Fibroblast of mammary gland (primary cell): ENCODE results near the gene ANO8.
A peak's percentile ranks its signal among the peaks of the same experiment; 100 is the strongest.
"Not testable (repeated sequence)": the region's sequence is repeated elsewhere in the genome, so short reads cannot be mapped to it uniquely, and the experiment has no call there.

Experiments
- DNase-seq: peaks from one replicate; pipeline ENCODE4 v3.0.0-alpha.2; 2010; ENCODE audit warnings: low read depth
- H3K4me3 ChIP-seq: 2 replicates; pipeline ENCODE4 v1.5.1; 2011; ENCODE audit warnings: low read depth, mild to moderate bottlenecking, low read length, moderate library complexity; ENCODE audit not compliant: control insufficient read depth
- CTCF ChIP-seq: conservative IDR thresholded peaks from 2 replicates; pipeline ENCODE4 v1.5.1; 2011; ENCODE audit warnings: low read depth, low read length, inconsistent platforms; ENCODE audit not compliant: control insufficient read depth, insufficient read depth

ANO8 gene

GRCh38 chr19:17282488-17283125, 52.0 kb downstream of the ANO8 start:
- TF ChIP-seq CTCF = peak; percentile 63
- DNase-seq = peak; percentile 65

DNA sequence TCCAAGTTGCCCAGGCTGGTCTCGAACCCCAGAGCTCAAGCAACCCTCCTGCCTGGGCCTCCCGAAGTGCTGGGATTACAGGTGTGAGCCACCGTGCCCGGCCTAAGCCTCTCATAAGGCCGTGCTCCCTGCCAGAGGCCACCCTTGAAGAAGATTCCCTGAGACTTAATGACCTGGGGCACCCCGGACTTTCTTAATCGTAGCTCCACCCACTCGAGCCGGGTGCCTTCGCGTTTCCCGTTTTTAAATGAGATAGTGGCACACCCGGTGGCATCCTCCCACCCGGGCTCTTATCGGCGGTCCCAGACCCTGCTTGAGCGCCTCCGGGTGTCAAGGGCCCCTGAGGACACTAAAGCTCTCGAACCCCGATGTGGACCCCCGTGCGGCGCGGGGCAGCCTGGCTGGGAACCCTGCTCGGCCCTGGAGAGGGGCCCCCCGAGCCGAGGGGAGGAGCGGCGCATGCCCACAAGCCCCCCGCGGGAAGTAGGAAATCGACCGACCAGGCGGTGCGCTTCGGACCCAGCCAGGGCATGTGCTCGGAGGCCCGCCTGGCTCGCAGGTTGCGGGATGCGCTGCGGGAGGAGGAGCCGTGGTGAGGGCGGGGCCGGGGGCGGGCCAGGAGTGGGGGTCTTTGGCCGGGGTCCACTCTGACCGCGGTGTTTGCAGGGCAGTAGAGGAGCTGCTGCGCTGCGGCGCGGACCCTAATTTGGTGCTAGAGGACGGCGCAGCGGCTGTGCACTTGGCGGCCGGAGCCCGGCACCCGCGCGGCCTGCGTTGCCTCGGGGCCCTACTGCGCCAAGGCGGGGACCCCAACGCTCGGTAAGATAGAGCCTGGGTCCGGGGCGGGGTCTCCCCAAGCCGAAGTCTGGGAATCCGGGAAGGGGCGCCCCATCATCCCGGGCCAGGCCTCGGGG, 53.0 kb downstream of the ANO8 start, which contains the start of gene ANKLE1:
ANKLE1 (plus strand) TSS at position 511 of the 914 bp plus-strand sequence; CDS start at position 531, 20 bp downstream.
- H3K4me3 ChIP-seq = peak within 1 kb of the TSS; percentile 30
- DNase-seq = no peak
- TF ChIP-seq CTCF = no peak

More at GRCh38 chr19:17282488-17283125, 52.0 kb downstream of the ANO8 start:
- peak overlapping the region; percentile 30 for H3K4me3 ChIP-seq

DNA sequence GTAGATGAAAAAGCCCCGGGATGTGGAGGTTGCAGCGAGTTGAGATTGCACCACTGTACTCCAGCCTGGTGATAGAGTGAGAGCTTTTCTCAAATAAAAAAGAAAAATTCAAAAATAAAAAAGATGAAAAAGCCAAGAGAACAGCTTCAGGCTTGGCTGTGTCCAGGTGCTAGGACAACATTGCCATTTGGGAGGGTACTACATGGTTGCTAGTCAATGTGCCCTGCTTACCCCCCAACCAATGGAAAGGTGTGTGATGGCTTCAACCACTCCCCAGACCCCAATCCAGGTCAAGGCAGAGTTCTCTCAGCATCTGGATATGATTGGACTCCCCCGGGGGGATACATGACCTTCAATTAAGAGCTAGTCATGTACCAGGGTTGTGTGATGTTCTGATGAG, 55.2 kb downstream of the ANO8 start:
- TF ChIP-seq CTCF = no peak
- DNase-seq = peak; percentile 41
- no peak overlapping the region for H3K4me3 ChIP-seq

DNA sequence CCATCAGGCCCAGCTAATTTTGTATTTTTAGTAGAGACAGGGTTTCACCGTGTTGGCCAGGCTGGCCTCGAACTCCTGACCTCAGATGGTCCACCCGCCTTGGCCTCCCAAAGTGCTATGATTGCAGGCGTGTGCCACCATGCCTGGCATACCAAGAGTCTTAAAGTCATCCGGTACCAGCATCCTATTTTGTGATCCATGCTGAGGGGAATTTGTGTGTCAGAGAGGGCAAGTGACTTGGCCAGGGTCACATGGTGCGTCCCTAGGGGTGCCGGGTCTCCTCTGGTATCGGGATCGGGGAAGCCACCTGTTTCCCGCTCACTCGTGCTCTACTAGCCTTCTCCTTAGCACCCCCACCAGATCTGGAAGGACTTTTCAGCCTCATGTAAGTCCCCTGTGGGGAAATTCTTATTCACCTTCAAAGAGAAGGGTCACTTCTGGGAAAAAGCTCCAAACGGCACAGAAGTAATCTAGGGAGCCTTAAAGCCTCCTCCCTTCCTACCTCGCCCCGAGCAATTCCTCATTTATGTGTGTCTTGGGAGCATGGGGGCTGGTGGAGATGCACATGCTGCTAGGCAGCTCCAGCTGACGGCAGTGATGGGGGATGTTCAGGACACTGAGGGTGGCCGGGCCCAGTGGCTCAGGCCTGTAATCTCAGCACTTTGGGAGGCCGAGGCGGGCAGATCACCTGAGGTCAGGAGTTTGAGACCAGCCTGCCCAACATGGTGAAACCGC, 59.0 kb downstream of the ANO8 start:
- DNase-seq = no peak
- no peak for TF ChIP-seq CTCF
- H3K4me3 ChIP-seq = no peak overlapping the region

DNA sequence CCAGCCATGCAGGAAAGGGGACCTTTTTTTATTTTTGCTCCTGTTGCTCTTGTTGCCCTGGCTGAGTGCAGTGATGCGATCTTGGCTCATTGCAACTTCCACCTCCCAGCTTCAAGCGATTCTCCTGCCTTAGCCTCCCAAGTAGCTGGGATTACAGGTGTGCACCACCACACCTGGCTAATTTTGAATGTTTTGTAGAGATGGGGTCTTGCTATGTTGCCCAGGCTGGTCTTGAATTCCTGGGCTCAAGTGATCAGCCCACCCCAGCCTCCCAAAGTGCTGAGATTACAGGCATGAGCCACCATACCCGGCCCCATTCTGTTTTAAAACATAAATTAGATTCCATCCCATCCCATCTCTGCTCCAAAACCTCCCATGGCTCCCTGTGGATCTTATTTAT, 59.8 kb downstream of the ANO8 start:
- not testable (repeated sequence) for H3K4me3 ChIP-seq, DNase-seq
